DND-41 (cell line): ENCODE measurements around the gene SNX9.
"Not testable (repeated sequence)": the region's sequence is repeated elsewhere in the genome, so short reads cannot be mapped to it uniquely, and the experiment has no call there.

Experiments used
- ATAC-seq: fragments of 200-7000 bp; cut with Tn5 transposase; 3 replicates; pipeline ENCODE4 v1.9.1; 2021; ENCODE audit warnings: low read depth; ENCODE audit not compliant: insufficient read depth
- DNase-seq: peaks from one replicate; pipeline ENCODE4 v3.0.0-alpha.2; 2020
- H2AFZ ChIP-seq: 2 replicates; pipeline ENCODE4 v1.6.0; 2012; ENCODE audit warnings: low read depth, low read length
- H3K27ac ChIP-seq: 2 replicates; pipeline ENCODE4 v1.5.1; 2012; ENCODE audit warnings: low read length, inconsistent platforms
- H3K27me3 ChIP-seq: fragments of 200-600 bp; sonication (generic); 2 replicates; pipeline ENCODE4 v1.6.0; 2012; ENCODE audit warnings: low read length, mild to moderate bottlenecking, inconsistent platforms; ENCODE audit not compliant: insufficient read depth, poor library complexity
- H3K36me3 ChIP-seq: 2 replicates; pipeline ENCODE4 v1.5.1; 2012; ENCODE audit warnings: low read length, inconsistent platforms; ENCODE audit not compliant: insufficient read depth
- H3K4me1 ChIP-seq: 2 replicates; pipeline ENCODE4 v1.5.1; 2012; ENCODE audit warnings: mild to moderate bottlenecking, low read length; ENCODE audit not compliant: insufficient read depth
- H3K4me2 ChIP-seq: 2 replicates; pipeline ENCODE4 v1.6.0; 2012; ENCODE audit warnings: mild to moderate bottlenecking, moderate library complexity, low read length, inconsistent platforms; ENCODE audit not compliant: insufficient read depth
- H3K4me3 ChIP-seq, 2 experiments: fragments of 200-600 bp in 1 of 2; shearing (Covaris generic) in 1 of 2; 2 replicates each; pipeline ENCODE4 v1.5.1; 2012 to 2016; ENCODE audit warnings: inconsistent platforms in 2 of 2, low read length in 2 of 2, mild to moderate bottlenecking in 2 of 2, low read depth in 1 of 2, moderate library complexity in 1 of 2
- H3K79me2 ChIP-seq: 2 replicates; pipeline ENCODE4 v1.6.0; 2012; ENCODE audit warnings: low read length, inconsistent platforms; ENCODE audit not compliant: insufficient read depth
- H3K9ac ChIP-seq: 2 replicates; pipeline ENCODE4 v1.6.0; 2012; ENCODE audit warnings: low read depth, mild to moderate bottlenecking, inconsistent platforms, low read length, moderate library complexity
- H3K9me3 ChIP-seq: 2 replicates; pipeline ENCODE4 v1.5.1; 2012; ENCODE audit warnings: low read length, moderate library complexity, mild to moderate bottlenecking, inconsistent platforms; ENCODE audit not compliant: insufficient read depth, severe bottlenecking
- H4K20me1 ChIP-seq: 2 replicates; pipeline ENCODE4 v1.6.0; 2012; ENCODE audit warnings: low read length; ENCODE audit not compliant: insufficient read depth
- EZH2 ChIP-seq: IDR thresholded peaks from 3 replicates; pipeline ENCODE4 v1.6.1; 2012; ENCODE audit warnings: borderline replicate concordance, low read depth, mild to moderate bottlenecking, moderate library complexity, low read length, inconsistent platforms; ENCODE audit not compliant: severe bottlenecking
- TF ChIP-seq, protein P1 (sequence below): IDR thresholded peaks from 2 replicates; pipeline ENCODE4 v1.5.1; 2012; ENCODE audit warnings: borderline replicate concordance, low read length, moderate library complexity, mild to moderate bottlenecking; ENCODE audit not compliant: poor library complexity, severe bottlenecking; ENCODE audit errors: extremely low read depth

The SNX9 gene

GRCh38 chr6:157792671-157793070 is 30.4 kb upstream of the SNX9 start:
- no peaks in the 10 kb centered on the region for H3K4me1 ChIP-seq
- H2AFZ ChIP-seq = no peak overlapping the region
- no peaks in the 10 kb centered on the region for H3K9me3 ChIP-seq
- no peak overlapping the region for H3K4me3 ChIP-seq
- H4K20me1 ChIP-seq = no peaks in the 10 kb centered on the region
- H3K4me2 ChIP-seq = no peak overlapping the region
- TF ChIP-seq, protein P1, sequence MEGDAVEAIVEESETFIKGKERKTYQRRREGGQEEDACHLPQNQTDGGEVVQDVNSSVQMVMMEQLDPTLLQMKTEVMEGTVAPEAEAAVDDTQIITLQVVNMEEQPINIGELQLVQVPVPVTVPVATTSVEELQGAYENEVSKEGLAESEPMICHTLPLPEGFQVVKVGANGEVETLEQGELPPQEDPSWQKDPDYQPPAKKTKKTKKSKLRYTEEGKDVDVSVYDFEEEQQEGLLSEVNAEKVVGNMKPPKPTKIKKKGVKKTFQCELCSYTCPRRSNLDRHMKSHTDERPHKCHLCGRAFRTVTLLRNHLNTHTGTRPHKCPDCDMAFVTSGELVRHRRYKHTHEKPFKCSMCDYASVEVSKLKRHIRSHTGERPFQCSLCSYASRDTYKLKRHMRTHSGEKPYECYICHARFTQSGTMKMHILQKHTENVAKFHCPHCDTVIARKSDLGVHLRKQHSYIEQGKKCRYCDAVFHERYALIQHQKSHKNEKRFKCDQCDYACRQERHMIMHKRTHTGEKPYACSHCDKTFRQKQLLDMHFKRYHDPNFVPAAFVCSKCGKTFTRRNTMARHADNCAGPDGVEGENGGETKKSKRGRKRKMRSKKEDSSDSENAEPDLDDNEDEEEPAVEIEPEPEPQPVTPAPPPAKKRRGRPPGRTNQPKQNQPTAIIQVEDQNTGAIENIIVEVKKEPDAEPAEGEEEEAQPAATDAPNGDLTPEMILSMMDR = no peak
- no peak for TF ChIP-seq EZH2
- no peaks in the 10 kb centered on the region for H3K79me2 ChIP-seq
- no peaks in the 10 kb centered on the region for H3K36me3 ChIP-seq
- ATAC-seq (no peak), DNase-seq (no peak)
- no peak overlapping the region for H3K27ac ChIP-seq
- H3K27me3 ChIP-seq = peaks cover 15% of the 10 kb centered on the region
- no peak overlapping the region for H3K9ac ChIP-seq

DNA sequence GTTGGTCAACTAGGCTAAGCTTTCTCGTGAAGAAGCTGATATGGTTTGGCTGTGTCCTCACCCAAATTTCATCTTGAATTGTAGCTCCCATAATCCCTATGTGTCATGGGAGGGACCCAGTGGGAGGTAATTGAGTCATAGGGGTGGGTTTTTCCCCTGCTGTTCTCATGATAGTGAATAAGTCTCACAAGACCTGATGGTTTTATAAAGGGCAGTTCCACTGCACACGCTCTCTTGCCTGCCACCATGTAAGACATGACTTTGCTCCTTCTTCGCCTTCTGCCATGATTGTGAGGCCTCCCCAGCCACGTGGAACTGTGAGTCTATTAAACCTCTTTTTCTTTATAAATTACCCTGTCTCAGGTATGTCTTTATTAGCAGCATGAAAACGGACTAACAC is 29.0 kb upstream of the SNX9 start:
- not testable (repeated sequence) for DNase-seq, H3K79me2 ChIP-seq, H3K4me1 ChIP-seq, H3K9ac ChIP-seq, ATAC-seq, H3K4me3 ChIP-seq, H3K9me3 ChIP-seq, H4K20me1 ChIP-seq, H3K4me2 ChIP-seq, H3K36me3 ChIP-seq, H3K27ac ChIP-seq, H2AFZ ChIP-seq
- peaks cover 15% of the 10 kb centered on the region for H3K27me3 ChIP-seq

DNA sequence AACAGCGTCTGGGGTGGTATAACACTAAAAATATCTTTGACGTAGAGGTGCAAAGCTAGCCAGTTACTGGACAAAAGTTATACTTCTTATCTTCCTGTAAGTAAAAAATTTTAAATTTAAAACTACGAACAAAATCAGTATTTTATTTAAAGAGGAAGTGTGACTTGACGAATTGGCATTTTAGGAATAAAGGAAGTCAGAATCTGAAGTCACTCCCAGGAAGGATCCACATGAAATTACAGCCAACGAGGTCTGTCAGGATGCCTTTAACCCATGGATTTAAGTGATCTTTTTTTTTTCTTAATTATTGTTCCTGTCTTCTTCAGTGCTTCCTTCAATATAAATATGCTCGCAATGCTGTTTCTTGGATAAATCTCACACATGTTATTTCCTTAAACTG is 27.2 kb upstream of the SNX9 start:
- Histone ChIP-seq H3K27ac (no peak overlapping the region), H3K9ac (no peak overlapping the region), H3K4me3 (no peak overlapping the region), H2AFZ (no peak overlapping the region), H3K27me3 (peaks cover 7% of the 10 kb centered on the region), H3K4me1 (no peaks in the 10 kb centered on the region), H3K79me2 (no peaks in the 10 kb centered on the region), H3K36me3 (no peaks in the 10 kb centered on the region), H3K4me2 (no peak overlapping the region), H4K20me1 (no peaks in the 10 kb centered on the region), H3K9me3 (no peaks in the 10 kb centered on the region)
- no peak for TF ChIP-seq EZH2
- DNase-seq (no peak), ATAC-seq (no peak)

DNA sequence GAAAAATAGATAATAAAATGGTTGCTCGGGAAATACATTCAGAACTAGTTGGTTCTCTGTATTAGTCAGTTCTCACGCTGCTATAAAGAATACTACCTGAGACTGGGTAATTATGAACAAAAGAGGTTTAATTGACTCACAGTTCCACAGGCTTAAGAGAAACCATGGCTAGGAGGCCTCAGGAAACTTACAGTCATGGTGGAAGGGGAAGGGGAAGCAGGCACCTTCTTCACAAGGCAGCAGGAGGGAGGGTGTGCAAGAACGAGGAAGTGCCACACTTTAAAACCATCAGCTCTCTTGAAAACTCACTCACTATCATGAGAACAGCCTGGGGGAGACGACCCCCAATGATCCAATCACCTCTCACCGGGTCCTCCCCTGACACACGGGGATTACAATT is 24.2 kb upstream of the SNX9 start:
- no peak for ATAC-seq
- Histone ChIP-seq H4K20me1 (no peaks in the 10 kb centered on the region), H3K27ac (no peak overlapping the region), H3K9me3 (no peaks in the 10 kb centered on the region), H3K4me2 (no peak overlapping the region), H3K36me3 (no peaks in the 10 kb centered on the region), H2AFZ (no peak overlapping the region), H3K9ac (no peak overlapping the region), H3K79me2 (no peaks in the 10 kb centered on the region), H3K4me1 (no peaks in the 10 kb centered on the region), H3K27me3 (peaks cover 3% of the 10 kb centered on the region), H3K4me3 (no peak overlapping the region)
- no peak for DNase-seq
- no peak for TF ChIP-seq EZH2
- TF ChIP-seq, protein P1 = no peak

- not testable (repeated sequence) for H3K4me1 ChIP-seq, H2AFZ ChIP-seq, ATAC-seq, H3K4me2 ChIP-seq, H3K79me2 ChIP-seq, H4K20me1 ChIP-seq, H3K9me3 ChIP-seq, H3K27ac ChIP-seq, H3K9ac ChIP-seq, H3K4me3 ChIP-seq, H3K27me3 ChIP-seq, DNase-seq, H3K36me3 ChIP-seq
Observed at GRCh38 chr6:157799561-157799960, 23.5 kb upstream of the SNX9 start.
